ENCODE results near the gene WNT7A. TPM values are rescaled to one million over a fixed set of nuclear protein-coding genes. Genes with fewer than 3 reads are reported as not detected.

The WNT7A gene
- total RNA-seq, 1 experiment from 2014 or later, result not detected

DNA sequence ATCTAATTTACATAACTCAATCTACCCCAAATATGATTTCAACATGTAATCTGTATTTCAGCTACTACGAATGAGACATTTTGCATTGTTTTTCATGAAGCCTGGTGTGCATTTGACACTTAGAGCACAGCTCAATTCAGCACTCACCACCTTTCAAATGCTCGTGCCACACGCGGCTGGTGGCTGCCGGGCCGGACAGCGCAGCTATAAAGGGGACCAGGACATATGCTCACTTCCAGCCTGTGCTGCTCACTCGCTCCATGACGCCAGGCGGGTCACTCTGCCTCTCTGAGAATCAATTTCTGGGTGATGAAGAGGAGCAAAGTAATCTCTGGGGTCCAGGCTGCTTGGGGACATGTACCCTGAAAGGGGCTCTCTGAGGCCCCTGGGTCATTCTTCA lies 93.1 kb downstream of the WNT7A start:
- DNase-seq, result no peak
- Histone ChIP-seq H4K91ac (ENCODE audit: insufficient read length, low read depth, low read length) (no peak overlapping the region), H3K9me3 (ENCODE audit: control insufficient read depth, low read depth, low read length) (no peaks in the 10 kb centered on the region), H4K20me1 (ENCODE audit: control insufficient read depth, insufficient read depth, insufficient read length) (no peaks in the 10 kb centered on the region), H3K18ac (ENCODE audit: insufficient read length, low read depth, low read length) (no peak overlapping the region), H3K14ac (ENCODE audit: insufficient read depth, low read length) (no peak overlapping the region), H2BK20ac (ENCODE audit: low read depth, low read length, poor library complexity, severe bottlenecking) (no peak overlapping the region), H3T11ph (ENCODE audit: low read length) (no peak overlapping the region), H4K5ac (ENCODE audit: insufficient read length, low read depth, low read length) (no peak overlapping the region), H3K27me3 (ENCODE audit: insufficient read depth, low read length) (no peaks in the 10 kb centered on the region), H3K27ac (ENCODE audit: insufficient read length, low read depth, low read length) (no peak overlapping the region), H3K56ac (ENCODE audit: insufficient read length, low read depth, low read length) (no peak overlapping the region), H3K4me2 (ENCODE audit: insufficient read depth, insufficient read length, low read length) (no peak overlapping the region), H2BK12ac (ENCODE audit: insufficient read length, low read depth, low read length) (no peak overlapping the region), H3K4ac (ENCODE audit: low read depth, low read length) (no peak overlapping the region), H4K8ac (replicated peaks; ENCODE audit: insufficient read length, low read depth, low read length) (no peak overlapping the region), H3K4me1 (ENCODE audit: insufficient read depth, low read length) (peaks cover 2% of the 10 kb centered on the region; the same call in 1 of the 2 replicates), H2BK120ac (ENCODE audit: low read depth, low read length, poor library complexity, severe bottlenecking) (no peak overlapping the region), H3K79me2 (ENCODE audit: insufficient read depth, low read length) (no peaks in the 10 kb centered on the region), H3K79me1 (ENCODE audit: insufficient read depth, low read depth, low read length, poor library complexity, severe bottlenecking) (no peaks in the 10 kb centered on the region), H3K23ac (ENCODE audit: insufficient read length, low read depth, low read length) (no peak overlapping the region), H2BK5ac (ENCODE audit: insufficient read length, low read length) (no peak overlapping the region), H2AK5ac (ENCODE audit: insufficient read length, low read length) (no peak overlapping the region), H3K9ac (ENCODE audit: extremely low read depth, insufficient read length, low read length) (no peak overlapping the region), H2AFZ (ENCODE audit: low read length) (no peak overlapping the region), H2BK15ac (ENCODE audit: low read depth, low read length) (no peak overlapping the region), H3K23me2 (ENCODE audit: insufficient read length, low read depth, low read length, poor library complexity, severe bottlenecking) (no peaks in the 10 kb centered on the region)
- TF ChIP-seq, protein P1, sequence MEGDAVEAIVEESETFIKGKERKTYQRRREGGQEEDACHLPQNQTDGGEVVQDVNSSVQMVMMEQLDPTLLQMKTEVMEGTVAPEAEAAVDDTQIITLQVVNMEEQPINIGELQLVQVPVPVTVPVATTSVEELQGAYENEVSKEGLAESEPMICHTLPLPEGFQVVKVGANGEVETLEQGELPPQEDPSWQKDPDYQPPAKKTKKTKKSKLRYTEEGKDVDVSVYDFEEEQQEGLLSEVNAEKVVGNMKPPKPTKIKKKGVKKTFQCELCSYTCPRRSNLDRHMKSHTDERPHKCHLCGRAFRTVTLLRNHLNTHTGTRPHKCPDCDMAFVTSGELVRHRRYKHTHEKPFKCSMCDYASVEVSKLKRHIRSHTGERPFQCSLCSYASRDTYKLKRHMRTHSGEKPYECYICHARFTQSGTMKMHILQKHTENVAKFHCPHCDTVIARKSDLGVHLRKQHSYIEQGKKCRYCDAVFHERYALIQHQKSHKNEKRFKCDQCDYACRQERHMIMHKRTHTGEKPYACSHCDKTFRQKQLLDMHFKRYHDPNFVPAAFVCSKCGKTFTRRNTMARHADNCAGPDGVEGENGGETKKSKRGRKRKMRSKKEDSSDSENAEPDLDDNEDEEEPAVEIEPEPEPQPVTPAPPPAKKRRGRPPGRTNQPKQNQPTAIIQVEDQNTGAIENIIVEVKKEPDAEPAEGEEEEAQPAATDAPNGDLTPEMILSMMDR (conservative IDR thresholded peaks at IDR 0.05), result no peak
- peaks cover 20% of the 10 kb centered on the region for H3K27me3 Mint-ChIP-seq (ENCODE audit: low read depth)
- no peaks in the 10 kb centered on the region for H3K36me3 Mint-ChIP-seq (ENCODE audit: insufficient read depth in 1 of 3, low read depth in 3 of 3)
- H3K4me3 Mint-ChIP-seq, result no peak overlapping the region
- peaks cover 27 to 44% of the 10 kb centered on the region in 2 experiments for H3K4me1 Mint-ChIP-seq
- H3K27ac Mint-ChIP-seq, result no peak overlapping the region
- no peaks in the 10 kb centered on the region; a peak in 1 of 5 replicates for H3K9me3 Mint-ChIP-seq
- WGBS (ENCODE audit: extremely low coverage, insufficient read length, low lambda C conversion rate), result no CpG with 5 or more reads among the region's 10 CpGs

Measured in H9 (cell line).